IMR-90 (cell line): ENCODE data around the gene IGF1R. TPM values are rescaled to one million over a fixed set of nuclear protein-coding genes. Genes with fewer than 3 reads are reported as not detected.

ENCODE experiments used
- ATAC-seq: fragments of 200-7000 bp; cut with Tn5 transposase; 2 replicates; pipeline ENCODE4 v1.9.1; 2020; ENCODE audit warnings: low read depth, mild to moderate bottlenecking, moderate library complexity
- BruUV-seq: library from RNA; stranded (reverse); fragments of 400-500 nt; replicated peaks from 2 replicates; lab custom pipeline; 2021; lab: Mats Ljungman, UMichigan
- CTCF ChIA-PET: fragments of 300-600 bp; formaldehyde crosslinking; extraction: SDS; loops from one replicate; lab custom pipeline; 2021; ENCODE audit warnings: antibody characterized with exemption; lab: Yijun Ruan, JAX
- POLR2A ChIA-PET: fragments of 300-600 bp; sonication (Branson Sonifier 250); formaldehyde crosslinking; loops from one replicate; lab custom pipeline; 2022; ENCODE audit warnings: antibody characterized with exemption; ENCODE audit not compliant: unreplicated experiment; lab: Charles Lee
- DNase-seq: peaks from one replicate; pipeline ENCODE4 v3.0.0; 2013
- H2AFZ ChIP-seq: replicated peaks from 2 replicates; pipeline ENCODE3; 2013; ENCODE audit warnings: low read length, mild to moderate bottlenecking; ENCODE audit not compliant: poor library complexity
- H2AK5ac ChIP-seq: 2 replicates; pipeline ENCODE4 v1.6.1; 2013; ENCODE audit warnings: low read depth, low read length, inconsistent platforms
- H2AK9ac ChIP-seq: replicated peaks from 2 replicates; pipeline ENCODE3; 2013; ENCODE audit warnings: mild to moderate bottlenecking, low read depth, low read length, moderate library complexity; ENCODE audit not compliant: poor library complexity
- H2BK120ac ChIP-seq: 2 replicates; pipeline ENCODE4 v1.6.1; 2013; ENCODE audit warnings: low read depth, low read length, inconsistent platforms
- H2BK15ac ChIP-seq: 3 replicates; pipeline ENCODE4 v1.6.1; 2013; ENCODE audit warnings: low read depth, low read length, inconsistent platforms
- H2BK20ac ChIP-seq: 2 replicates; pipeline ENCODE4 v1.6.1; 2013; ENCODE audit warnings: low read depth, mild to moderate bottlenecking, inconsistent platforms, low read length, moderate library complexity
- H2BK5ac ChIP-seq: 2 replicates; pipeline ENCODE4 v1.6.1; 2013; ENCODE audit warnings: mild to moderate bottlenecking, low read depth, low read length, inconsistent platforms; ENCODE audit not compliant: poor library complexity, severe bottlenecking
- H3K14ac ChIP-seq: replicated peaks from 2 replicates; pipeline ENCODE4 v1.6.1; 2013; ENCODE audit warnings: low read depth, low read length, inconsistent platforms
- H3K18ac ChIP-seq: 2 replicates; pipeline ENCODE4 v1.6.1; 2013; ENCODE audit warnings: low read depth, low read length, control low read depth
- H3K23ac ChIP-seq: 2 replicates; pipeline ENCODE4 v1.6.1; 2013; ENCODE audit warnings: low read depth, low read length, inconsistent platforms
- H3K27ac ChIP-seq: 2 replicates; pipeline ENCODE4 v1.5.1; 2013; ENCODE audit warnings: mild to moderate bottlenecking, control low read depth, low read length; ENCODE audit not compliant: insufficient read depth
- H3K27me3 ChIP-seq: 2 replicates; pipeline ENCODE4 v1.6.1; 2013; ENCODE audit warnings: low read length; ENCODE audit not compliant: control insufficient read depth, insufficient read depth
- H3K36me3 ChIP-seq: 2 replicates; pipeline ENCODE4 v1.6.1; 2013; ENCODE audit warnings: low read length, mixed read lengths; ENCODE audit not compliant: control insufficient read depth, insufficient read depth
- H3K4ac ChIP-seq: 2 replicates; pipeline ENCODE4 v1.6.1; 2013; ENCODE audit warnings: low read depth, low read length, inconsistent platforms
- H3K4me1 ChIP-seq: 2 replicates; pipeline ENCODE4 v1.6.1; 2013; ENCODE audit warnings: low read length, mixed read lengths; ENCODE audit not compliant: control insufficient read depth, insufficient read depth
- H3K4me2 ChIP-seq: 2 replicates; pipeline ENCODE4 v1.6.1; 2013; ENCODE audit warnings: low read depth, mild to moderate bottlenecking, control low read depth, low read length, moderate library complexity
- H3K4me3 ChIP-seq: 2 replicates; pipeline ENCODE4 v1.5.1; 2013; ENCODE audit warnings: low read depth, mild to moderate bottlenecking, control low read depth, low read length, moderate library complexity; ENCODE audit not compliant: insufficient read depth
- H3K56ac ChIP-seq: 2 replicates; pipeline ENCODE4 v1.6.1; 2013; ENCODE audit warnings: low read length, inconsistent platforms; ENCODE audit not compliant: insufficient read depth; ENCODE audit errors: extremely low read depth
- H3K79me1 ChIP-seq, 2 experiments: 2 replicates each; pipeline ENCODE4 v1.6.1; 2013; ENCODE audit warnings: low read length in 2 of 2, inconsistent platforms in 1 of 2, low read depth in 1 of 2
- H3K9ac ChIP-seq: 2 replicates; pipeline ENCODE4 v1.6.1; 2013; ENCODE audit warnings: low read depth, low read length, control low read depth
- H3K9me1 ChIP-seq: 2 replicates; pipeline ENCODE4 v1.6.1; 2013; ENCODE audit warnings: low read length, inconsistent platforms; ENCODE audit not compliant: insufficient read depth
- H3K9me3 ChIP-seq: 2 replicates; pipeline ENCODE4 v1.6.1; 2013; ENCODE audit warnings: low read length; ENCODE audit not compliant: control insufficient read depth, insufficient read depth
- H4K20me1 ChIP-seq: 2 replicates; pipeline ENCODE4 v1.6.1; 2013; ENCODE audit warnings: low read length, inconsistent platforms; ENCODE audit not compliant: insufficient read depth
- H4K5ac ChIP-seq: 2 replicates; pipeline ENCODE4 v1.6.1; 2013; ENCODE audit warnings: mild to moderate bottlenecking, low read depth, low read length, control low read depth
- H4K8ac ChIP-seq, 2 experiments: 2 replicates each; pipeline ENCODE4 v1.6.1; 2013; ENCODE audit warnings: low read depth in 2 of 2, low read length in 2 of 2, control low read depth in 1 of 2, inconsistent platforms in 1 of 2
- H4K91ac ChIP-seq: 2 replicates; pipeline ENCODE4 v1.6.1; 2013; ENCODE audit warnings: low read depth, low read length, inconsistent platforms; ENCODE audit not compliant: insufficient read depth
- CEBPB ChIP-seq: IDR thresholded peaks from 2 replicates; pipeline ENCODE4 v1.6.1; 2012; ENCODE audit warnings: low read depth, low read length, improper control_type of control experiment
- WGBS, 2 experiments: methylation state at CpG; one replicate each; pipeline versions ENCODE4 v1.1.5 to v1.1.7; 2013; ENCODE audit warnings: missing lambda C conversion rate in 2 of 2; ENCODE audit not compliant: insufficient read length in 1 of 2; ENCODE audit errors: extremely low coverage in 2 of 2; 5-methylcytosine and 5-hydroxymethylcytosine counted together
- dilution Hi-C: fragments of 300-500 bp; cut with HindIII; formaldehyde crosslinking; loops from one replicate; pipeline ENCODE4 v1.14.3; 2018; ENCODE audit warnings: low sequenced_read_pairs; ENCODE audit not compliant: unreplicated experiment
- in situ Hi-C: fragments of 300-500 bp; cut with MboI; formaldehyde crosslinking; loops from 3 replicates; pipeline ENCODE4 v1.14.3; 2019; ENCODE audit warnings: low sequenced_read_pairs, inconsistent platforms, mixed read lengths
- intact Hi-C: fragments of 100-400 bp; cut with micrococcal nuclease; formaldehyde crosslinking; loops from 2 replicates; pipeline ENCODE4 v1.10.0; 2022
- polyA plus RNA-seq, 3 experiments: library from polyadenylated mRNA; depleted of rRNA; stranded (reverse); fragments of >200 nt; gene quantifications; 2 replicates each; pipeline ENCODE4 v1.2.3, GENCODE V29; 2012; ENCODE audit warnings: low replicate concordance in 1 of 3
- total RNA-seq: library from RNA; depleted of rRNA; stranded (reverse); fragments of >200 nt; gene quantifications from 2 replicates; pipeline ENCODE4 v1.2.3, GENCODE V29; 2012
- TF ChIP-seq, protein P1 (sequence below): conservative IDR thresholded peaks from 2 replicates; pipeline ENCODE4 v1.5.1; 2012; ENCODE audit warnings: mild to moderate bottlenecking, low read depth, low read length, improper control_type of control experiment

IGF1R gene
- total and polyA plus RNA-seq, 2 of the 4 experiments (the other 2 are of a cell fraction) = 24.0 to 24.9 TPM

DNA sequence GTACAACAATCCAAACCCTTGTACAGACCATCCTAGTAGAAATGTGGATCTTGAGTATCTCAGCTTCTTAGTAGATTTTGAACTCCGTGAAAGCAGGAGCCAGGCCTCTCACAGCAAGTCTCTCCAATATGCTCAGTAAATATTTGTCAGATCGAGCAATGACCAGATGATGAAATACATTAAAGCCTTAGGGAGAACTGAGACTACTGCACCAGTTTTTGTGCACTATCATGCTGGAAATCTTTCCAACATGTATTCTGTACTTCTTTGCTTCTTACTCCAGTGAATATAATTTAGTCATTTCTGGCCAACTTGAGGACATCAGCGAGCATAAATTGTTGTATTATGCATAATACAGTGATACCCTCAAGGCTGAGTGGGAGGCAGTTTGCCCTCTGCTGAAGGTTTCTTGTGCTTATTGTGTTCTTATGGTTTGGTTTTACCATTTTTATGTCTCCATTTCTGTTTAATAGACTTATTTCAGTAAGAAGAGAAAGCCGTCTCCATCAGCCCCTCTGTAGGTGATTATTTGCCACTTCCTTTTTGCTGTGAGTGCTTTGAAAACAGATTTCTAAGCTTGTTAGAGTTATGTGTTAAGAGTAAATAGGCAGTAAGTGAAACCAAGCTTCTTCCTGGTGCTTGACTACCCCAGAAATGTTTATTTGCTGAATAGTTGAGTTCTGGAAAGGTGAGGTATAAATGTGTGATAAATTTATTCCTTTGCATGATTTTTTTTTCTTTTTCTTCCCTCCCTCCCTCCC lies 212.1 kb downstream of the IGF1R start:
- no peak overlapping the region for H2AFZ ChIP-seq
- CTCF ChIA-PET = interaction anchor here (0.7 kb wide), 1 partner anchor 188 kb away, joined by 3 read pairs; no protein-coding TSS in a partner anchor
- peak overlapping the region; percentile 71 for H3K14ac ChIP-seq
- 40% methylated on average over 1 of the region's 4 CpGs; no CpG with 5 or more reads in 1 of the 2 experiments for WGBS, 2 experiments
- peak overlapping the region; percentile 49 for H2BK5ac ChIP-seq
- H4K91ac ChIP-seq = peak overlapping the region; percentile 47
- H3K4ac ChIP-seq = peak overlapping the region; percentile 60; the same call in 1 of the 2 replicates
- H3K9ac ChIP-seq = no peak overlapping the region; the same call in 1 of the 2 replicates
- no peak for ATAC-seq
- peak overlapping the region; percentile 47; the same call in 2 of the 3 replicates for H2BK15ac ChIP-seq
- H3K27ac ChIP-seq = no peak overlapping the region; the same call in 1 of the 2 replicates
- peak overlapping the region; percentile 77 for H2BK120ac ChIP-seq
- no peak overlapping the region for H3K4me3 ChIP-seq
- H3K36me3 ChIP-seq = no peaks in the 10 kb centered on the region
- H3K56ac ChIP-seq = peak overlapping the region; percentile 5; the same call in 1 of the 2 replicates
- intact Hi-C loops = no loop called here
- H2AK5ac ChIP-seq = peak overlapping the region; percentile 71; the same call in 1 of the 2 replicates
- POLR2A ChIA-PET = no interaction called here
- H3K4me2 ChIP-seq = peak overlapping the region; percentile 50; the same call in 1 of the 2 replicates
- in situ Hi-C loops = no loop called here
- dilution Hi-C loops = no loop called here
- H3K4me1 ChIP-seq = peaks cover 24% of the 10 kb centered on the region
- H4K20me1 ChIP-seq = peaks cover 6% of the 10 kb centered on the region; the same call in 1 of the 2 replicates
- TF ChIP-seq, protein P1, sequence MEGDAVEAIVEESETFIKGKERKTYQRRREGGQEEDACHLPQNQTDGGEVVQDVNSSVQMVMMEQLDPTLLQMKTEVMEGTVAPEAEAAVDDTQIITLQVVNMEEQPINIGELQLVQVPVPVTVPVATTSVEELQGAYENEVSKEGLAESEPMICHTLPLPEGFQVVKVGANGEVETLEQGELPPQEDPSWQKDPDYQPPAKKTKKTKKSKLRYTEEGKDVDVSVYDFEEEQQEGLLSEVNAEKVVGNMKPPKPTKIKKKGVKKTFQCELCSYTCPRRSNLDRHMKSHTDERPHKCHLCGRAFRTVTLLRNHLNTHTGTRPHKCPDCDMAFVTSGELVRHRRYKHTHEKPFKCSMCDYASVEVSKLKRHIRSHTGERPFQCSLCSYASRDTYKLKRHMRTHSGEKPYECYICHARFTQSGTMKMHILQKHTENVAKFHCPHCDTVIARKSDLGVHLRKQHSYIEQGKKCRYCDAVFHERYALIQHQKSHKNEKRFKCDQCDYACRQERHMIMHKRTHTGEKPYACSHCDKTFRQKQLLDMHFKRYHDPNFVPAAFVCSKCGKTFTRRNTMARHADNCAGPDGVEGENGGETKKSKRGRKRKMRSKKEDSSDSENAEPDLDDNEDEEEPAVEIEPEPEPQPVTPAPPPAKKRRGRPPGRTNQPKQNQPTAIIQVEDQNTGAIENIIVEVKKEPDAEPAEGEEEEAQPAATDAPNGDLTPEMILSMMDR = no peak
- TF ChIP-seq CEBPB = peak; percentile 38; the same call in 1 of the 2 replicates
- H3K9me3 ChIP-seq = no peaks in the 10 kb centered on the region
- peak overlapping the region; percentile 2 for H3K23ac ChIP-seq
- peaks cover 28 to 86% of the 10 kb centered on the region in 2 experiments for H3K79me1 ChIP-seq
- H4K5ac ChIP-seq = peak overlapping the region; percentile 69; the same call in 1 of the 2 replicates
- peak overlapping the region in 1 of 2 experiments; percentile 69; a peak in 2 of 4 replicates for H4K8ac ChIP-seq
- peak overlapping the region; percentile 51 for H2BK20ac ChIP-seq
- BruUV-seq = no TSS peak
- no peak overlapping the region for H2AK9ac ChIP-seq
- H3K27me3 ChIP-seq = no peaks in the 10 kb centered on the region
- peak overlapping the region; percentile 88; the same call in 1 of the 2 replicates for H3K18ac ChIP-seq
- peak; percentile 28 for DNase-seq
- peaks cover 10% of the 10 kb centered on the region for H3K9me1 ChIP-seq
